ENCODE measurements around the gene ARAP1.

Gene ARAP1

GRCh38 chr11:72741849-72742512 is 10.2 kb downstream of the ARAP1 start:
- Histone ChIP-seq H3K36me3 (ENCODE audit: control insufficient read depth, insufficient read depth, low read length) (no peaks in the 10 kb centered on the region), H3K27me3 (ENCODE audit: control insufficient read depth, insufficient read depth, low read length) (no peaks in the 10 kb centered on the region), H3K4me3 (ENCODE audit: low read length) (no peak overlapping the region), H3K9me3 (ENCODE audit: control insufficient read depth, insufficient read depth, low read length) (no peaks in the 10 kb centered on the region), H3K4me1 (ENCODE audit: control insufficient read depth, insufficient read depth, low read length) (peaks cover 11% of the 10 kb centered on the region), H3K27ac (ENCODE audit: low read length) (no peak overlapping the region)
- no CpG with 5 or more reads among the region's 7 CpGs for WGBS (ENCODE audit: insufficient coverage, insufficient read length)
- no peak for DNase-seq (ENCODE audit: low read depth, low spot score)

GRCh38 chr11:72741429-72741833 is 10.8 kb downstream of the ARAP1 start:
- Histone ChIP-seq H3K27ac (ENCODE audit: low read length) (no peak overlapping the region), H3K36me3 (ENCODE audit: control insufficient read depth, insufficient read depth, low read length) (no peaks in the 10 kb centered on the region), H3K27me3 (ENCODE audit: control insufficient read depth, insufficient read depth, low read length) (no peaks in the 10 kb centered on the region), H3K4me3 (ENCODE audit: low read length) (no peak overlapping the region), H3K4me1 (ENCODE audit: control insufficient read depth, insufficient read depth, low read length) (peaks cover 9% of the 10 kb centered on the region), H3K9me3 (ENCODE audit: control insufficient read depth, insufficient read depth, low read length) (no peaks in the 10 kb centered on the region)
- DNase-seq (ENCODE audit: low read depth, low spot score): no peak
- WGBS (ENCODE audit: insufficient coverage, insufficient read length): no CpG with 5 or more reads among the region's 8 CpGs

- Histone ChIP-seq H3K4me3 (ENCODE audit: low read length) (no peak overlapping the region), H3K27me3 (ENCODE audit: control insufficient read depth, insufficient read depth, low read length) (no peaks in the 10 kb centered on the region), H3K36me3 (ENCODE audit: control insufficient read depth, insufficient read depth, low read length) (no peaks in the 10 kb centered on the region), H3K4me1 (ENCODE audit: control insufficient read depth, insufficient read depth, low read length) (peaks cover 9% of the 10 kb centered on the region), H3K9me3 (ENCODE audit: control insufficient read depth, insufficient read depth, low read length) (no peaks in the 10 kb centered on the region), H3K27ac (ENCODE audit: low read length) (no peak overlapping the region)
- no peak for DNase-seq (ENCODE audit: low read depth, low spot score)
- no CpG with 5 or more reads among the region's 10 CpGs for WGBS (ENCODE audit: insufficient coverage, insufficient read length)
Observed at GRCh38 chr11:72740562-72741428, 11.4 kb downstream of the ARAP1 start.

- H3K27ac ChIP-seq (ENCODE audit: low read length): no peak overlapping the region
- no CpG with 5 or more reads among the region's 2 CpGs for WGBS (ENCODE audit: insufficient coverage, insufficient read length)
Observed at GRCh38 chr11:72740060-72740424, 12.2 kb downstream of the ARAP1 start.

GRCh38 chr11:72739240-72740059 is 12.8 kb downstream of the ARAP1 start:
- H3K27ac ChIP-seq (ENCODE audit: low read length): no peak overlapping the region
- WGBS (ENCODE audit: insufficient coverage, insufficient read length): no CpG with 5 or more reads among the region's 10 CpGs

More at GRCh38 chr11:72740060-72740424, 12.2 kb downstream of the ARAP1 start:
- H3K27me3 ChIP-seq (ENCODE audit: control insufficient read depth, insufficient read depth, low read length): no peaks in the 10 kb centered on the region
- H3K4me1 ChIP-seq (ENCODE audit: control insufficient read depth, insufficient read depth, low read length): peaks cover 13% of the 10 kb centered on the region
- H3K9me3 ChIP-seq (ENCODE audit: control insufficient read depth, insufficient read depth, low read length): no peaks in the 10 kb centered on the region
- no peaks in the 10 kb centered on the region for H3K36me3 ChIP-seq (ENCODE audit: control insufficient read depth, insufficient read depth, low read length)
- no peak for DNase-seq (ENCODE audit: low read depth, low spot score)
- no peak overlapping the region for H3K4me3 ChIP-seq (ENCODE audit: low read length)

GRCh38 chr11:72738199-72739141 is 13.7 kb downstream of the ARAP1 start:
- no CpG with 5 or more reads among the region's 11 CpGs for WGBS (ENCODE audit: insufficient coverage, insufficient read length)
- H3K27me3 ChIP-seq (ENCODE audit: control insufficient read depth, insufficient read depth, low read length): no peaks in the 10 kb centered on the region
- DNase-seq (ENCODE audit: low read depth, low spot score): no peak
- peaks cover 13% of the 10 kb centered on the region for H3K4me1 ChIP-seq (ENCODE audit: control insufficient read depth, insufficient read depth, low read length)
- no peak overlapping the region for H3K4me3 ChIP-seq (ENCODE audit: low read length)
- H3K27ac ChIP-seq (ENCODE audit: low read length): no peak overlapping the region
- no peaks in the 10 kb centered on the region for H3K9me3 ChIP-seq (ENCODE audit: control insufficient read depth, insufficient read depth, low read length)
- no peaks in the 10 kb centered on the region for H3K36me3 ChIP-seq (ENCODE audit: control insufficient read depth, insufficient read depth, low read length)

More at GRCh38 chr11:72739240-72740059, 12.8 kb downstream of the ARAP1 start:
- no peak for DNase-seq (ENCODE audit: low read depth, low spot score)
- Histone ChIP-seq H3K27me3 (ENCODE audit: control insufficient read depth, insufficient read depth, low read length) (no peaks in the 10 kb centered on the region), H3K36me3 (ENCODE audit: control insufficient read depth, insufficient read depth, low read length) (no peaks in the 10 kb centered on the region), H3K4me1 (ENCODE audit: control insufficient read depth, insufficient read depth, low read length) (peaks cover 13% of the 10 kb centered on the region), H3K4me3 (ENCODE audit: low read length) (no peak overlapping the region), H3K9me3 (ENCODE audit: control insufficient read depth, insufficient read depth, low read length) (no peaks in the 10 kb centered on the region)

GRCh38 chr11:72737336-72737735 is 14.9 kb downstream of the ARAP1 start:
- DNase-seq (ENCODE audit: low read depth, low spot score): no peak
- Histone ChIP-seq H3K9me3 (ENCODE audit: control insufficient read depth, insufficient read depth, low read length) (no peaks in the 10 kb centered on the region), H3K27me3 (ENCODE audit: control insufficient read depth, insufficient read depth, low read length) (no peaks in the 10 kb centered on the region), H3K4me3 (ENCODE audit: low read length) (no peak overlapping the region), H3K27ac (ENCODE audit: low read length) (no peak overlapping the region), H3K36me3 (ENCODE audit: control insufficient read depth, insufficient read depth, low read length) (no peaks in the 10 kb centered on the region), H3K4me1 (ENCODE audit: control insufficient read depth, insufficient read depth, low read length) (peaks cover 13% of the 10 kb centered on the region)
- no CpG with 5 or more reads among the region's 1 CpG for WGBS (ENCODE audit: insufficient coverage, insufficient read length)

GRCh38 chr11:72736452-72737069 is 15.6 kb downstream of the ARAP1 start:
- no peaks in the 10 kb centered on the region for H3K9me3 ChIP-seq (ENCODE audit: control insufficient read depth, insufficient read depth, low read length)
- H3K27ac ChIP-seq (ENCODE audit: low read length): no peak overlapping the region
- peaks cover 10% of the 10 kb centered on the region for H3K4me1 ChIP-seq (ENCODE audit: control insufficient read depth, insufficient read depth, low read length)
- no peaks in the 10 kb centered on the region for H3K36me3 ChIP-seq (ENCODE audit: control insufficient read depth, insufficient read depth, low read length)
- no peak overlapping the region for H3K4me3 ChIP-seq (ENCODE audit: low read length)
- H3K27me3 ChIP-seq (ENCODE audit: control insufficient read depth, insufficient read depth, low read length): no peaks in the 10 kb centered on the region
- WGBS (ENCODE audit: insufficient coverage, insufficient read length): no CpG with 5 or more reads among the region's 5 CpGs
- DNase-seq (ENCODE audit: low read depth, low spot score): no peak

GRCh38 chr11:72735495-72736027 is 16.6 kb downstream of the ARAP1 start:
- H3K27ac ChIP-seq (ENCODE audit: low read length): no peak overlapping the region
- DNase-seq (ENCODE audit: low read depth, low spot score): no peak

More at GRCh38 chr11:72735495-72736027, 16.6 kb downstream of the ARAP1 start:
- no peaks in the 10 kb centered on the region for H3K36me3 ChIP-seq (ENCODE audit: control insufficient read depth, insufficient read depth, low read length)
- H3K4me3 ChIP-seq (ENCODE audit: low read length): no peak overlapping the region
- no peaks in the 10 kb centered on the region for H3K27me3 ChIP-seq (ENCODE audit: control insufficient read depth, insufficient read depth, low read length)
- 0 out of 2 replicates have a peak, but pooled peaks cover 4% of the 10 kb centered on the region for H3K4me1 ChIP-seq (ENCODE audit: control insufficient read depth, insufficient read depth, low read length)
- no CpG with 5 or more reads among the region's 8 CpGs for WGBS (ENCODE audit: insufficient coverage, insufficient read length)
- H3K9me3 ChIP-seq (ENCODE audit: control insufficient read depth, insufficient read depth, low read length): no peaks in the 10 kb centered on the region
